Astrocyte (in vitro differentiated cells and primary cell): ENCODE results near the gene NRTN. TPM values are rescaled to one million over a fixed set of nuclear protein-coding genes. Genes with fewer than 3 reads are reported as not detected.

Experiments
- DNase-seq: peaks from one replicate; pipeline ENCODE4 v3.0.0-alpha.2; 2010; ENCODE audit warnings: low read depth
- FAIRE-seq: peaks from 2 replicates; lab custom pipeline; 2011; peaks lifted over from hg19 to GRCh38; lab: Jason Lieb, UNC
- H2AFZ ChIP-seq: 2 replicates; pipeline ENCODE4 v1.6.0; 2012; ENCODE audit warnings: low read depth, low read length, inconsistent platforms
- H3K27ac ChIP-seq: 2 replicates; pipeline ENCODE4 v1.5.1; 2011; ENCODE audit warnings: low read depth, low read length, inconsistent platforms
- H3K27me3 ChIP-seq: 2 replicates; pipeline ENCODE4 v1.6.0; 2011; ENCODE audit warnings: low read length, inconsistent platforms; ENCODE audit not compliant: insufficient read depth
- H3K36me3 ChIP-seq: 2 replicates; pipeline ENCODE4 v1.5.1; 2011; ENCODE audit warnings: low read length, inconsistent platforms; ENCODE audit not compliant: insufficient read depth
- H3K4me1 ChIP-seq: 2 replicates; pipeline ENCODE4 v1.5.1; 2011; ENCODE audit warnings: low read length, inconsistent platforms; ENCODE audit not compliant: insufficient read depth
- H3K4me2 ChIP-seq: 2 replicates; pipeline ENCODE4 v1.6.0; 2012; ENCODE audit warnings: low read length, inconsistent platforms
- H3K4me3 ChIP-seq: 2 replicates; pipeline ENCODE4 v1.5.1; 2011; ENCODE audit warnings: low read depth, mild to moderate bottlenecking, low read length, inconsistent platforms; ENCODE audit not compliant: insufficient read depth
- H3K79me2 ChIP-seq: 2 replicates; pipeline ENCODE4 v1.6.0; 2012; ENCODE audit warnings: mild to moderate bottlenecking, low read length, inconsistent platforms; ENCODE audit not compliant: insufficient read depth
- H3K9ac ChIP-seq: 2 replicates; pipeline ENCODE4 v1.6.0; 2012; ENCODE audit warnings: mild to moderate bottlenecking, low read length, inconsistent platforms
- H3K9me3 ChIP-seq: 2 replicates; pipeline ENCODE4 v1.5.1; 2012; ENCODE audit warnings: low read depth, mild to moderate bottlenecking, low read length, inconsistent platforms; ENCODE audit not compliant: insufficient read depth
- H4K20me1 ChIP-seq: 2 replicates; pipeline ENCODE4 v1.6.0; 2012; ENCODE audit warnings: low read length, inconsistent platforms; ENCODE audit not compliant: insufficient read depth
- H3K27ac Mint-ChIP-seq: one replicate; pipeline ENCODE4 v1.8.0; 2021; ENCODE audit warnings: mild to moderate bottlenecking, mixed read lengths; ENCODE audit not compliant: unreplicated experiment
- H3K27me3 Mint-ChIP-seq: one replicate; pipeline ENCODE4 v1.8.0; 2021; ENCODE audit warnings: low read depth, mixed read lengths; ENCODE audit not compliant: unreplicated experiment
- H3K36me3 Mint-ChIP-seq: one replicate; pipeline ENCODE4 v1.8.0; 2021; ENCODE audit warnings: low read depth, mixed read lengths; ENCODE audit not compliant: unreplicated experiment
- H3K4me1 Mint-ChIP-seq: one replicate; pipeline ENCODE4 v1.8.0; 2021; ENCODE audit warnings: low read depth, mixed read lengths; ENCODE audit not compliant: unreplicated experiment
- H3K4me3 Mint-ChIP-seq: one replicate; pipeline ENCODE4 v1.8.0; 2021; ENCODE audit warnings: mild to moderate bottlenecking, moderate library complexity, mixed read lengths; ENCODE audit not compliant: unreplicated experiment
- H3K9me3 Mint-ChIP-seq: one replicate; pipeline ENCODE4 v1.8.0; 2021; ENCODE audit warnings: mild to moderate bottlenecking, mixed read lengths; ENCODE audit not compliant: unreplicated experiment
- CTCF ChIP-seq: IDR thresholded peaks from 2 replicates; pipeline ENCODE4 v1.5.1; 2011; ENCODE audit warnings: low read depth, mild to moderate bottlenecking, inconsistent platforms, low read length, moderate library complexity; ENCODE audit not compliant: insufficient read depth
- EZH2 ChIP-seq: IDR thresholded peaks from 2 replicates; pipeline ENCODE4 v1.6.1; 2012; ENCODE audit warnings: mild to moderate bottlenecking, low read length, inconsistent platforms; ENCODE audit not compliant: insufficient read depth
- total RNA-seq: library from RNA; stranded (reverse); gene quantifications from 2 replicates; pipeline ENCODE4 v1.2.1, GENCODE V29; 2021

NRTN gene
- total RNA-seq, 1 donor from 2014 or later = 0.66 TPM

GRCh38 chr19:5787409-5788182 lies 17.3 kb upstream of the NRTN start:
- Mint-ChIP-seq H3K9me3 (peaks cover 2% of the 10 kb centered on the region), H3K36me3 (peaks cover 9% of the 10 kb centered on the region), H3K4me1 (peaks cover 5% of the 10 kb centered on the region), H3K4me3 (no peak overlapping the region), H3K27me3 (no peaks in the 10 kb centered on the region), H3K27ac (no peak overlapping the region)
- Histone ChIP-seq H3K4me3 (no peak overlapping the region), H3K9me3 (no peaks in the 10 kb centered on the region), H4K20me1 (peaks cover 7% of the 10 kb centered on the region), H3K36me3 (peaks cover 5% of the 10 kb centered on the region), H3K27me3 (no peaks in the 10 kb centered on the region), H3K27ac (no peak overlapping the region), H3K9ac (no peak overlapping the region), H2AFZ (no peak overlapping the region), H3K4me2 (no peak overlapping the region), H3K79me2 (peaks cover 9% of the 10 kb centered on the region), H3K4me1 (peaks cover 7% of the 10 kb centered on the region)
- DNase-seq (no peak), FAIRE-seq (no peak)
- TF ChIP-seq CTCF (no peak), EZH2 (no peak)

GRCh38 chr19:5788422-5788821 lies 16.4 kb upstream of the NRTN start:
- peaks cover 5% of the 10 kb centered on the region for H3K36me3 ChIP-seq
- peaks cover 7% of the 10 kb centered on the region for H4K20me1 ChIP-seq
- no peak overlapping the region for H3K4me2 ChIP-seq
- H3K4me3 ChIP-seq = no peak overlapping the region
- no peak for FAIRE-seq
- Mint-ChIP-seq H3K36me3 (peaks cover 9% of the 10 kb centered on the region), H3K4me3 (no peak overlapping the region), H3K27me3 (no peaks in the 10 kb centered on the region), H3K27ac (no peak overlapping the region), H3K9me3 (peaks cover 2% of the 10 kb centered on the region), H3K4me1 (peaks cover 5% of the 10 kb centered on the region)
- H2AFZ ChIP-seq = no peak overlapping the region
- no peak for TF ChIP-seq CTCF
- no peak for TF ChIP-seq EZH2
- no peak overlapping the region for H3K27ac ChIP-seq
- no peaks in the 10 kb centered on the region for H3K27me3 ChIP-seq
- DNase-seq = no peak
- peaks cover 9% of the 10 kb centered on the region for H3K79me2 ChIP-seq
- H3K9me3 ChIP-seq = no peaks in the 10 kb centered on the region
- peaks cover 7% of the 10 kb centered on the region for H3K4me1 ChIP-seq
- H3K9ac ChIP-seq = no peak overlapping the region

- H3K27me3 Mint-ChIP-seq = no peaks in the 10 kb centered on the region
Observed at GRCh38 chr19:5789351-5789761, 15.5 kb upstream of the NRTN start.

More at GRCh38 chr19:5789351-5789761, 15.5 kb upstream of the NRTN start:
- no peak overlapping the region for H3K9ac ChIP-seq
- H3K36me3 ChIP-seq = peaks cover 5% of the 10 kb centered on the region
- DNase-seq = no peak
- Mint-ChIP-seq H3K27ac (peak overlapping the region; percentile 58), H3K9me3 (peaks cover 2% of the 10 kb centered on the region), H3K4me1 (peaks cover 5% of the 10 kb centered on the region), H3K36me3 (peaks cover 9% of the 10 kb centered on the region), H3K4me3 (no peak overlapping the region)
- no peak for TF ChIP-seq EZH2
- TF ChIP-seq CTCF = no peak
- H3K27me3 ChIP-seq = no peaks in the 10 kb centered on the region
- no peak overlapping the region for H3K4me3 ChIP-seq
- H3K9me3 ChIP-seq = no peaks in the 10 kb centered on the region
- H3K4me2 ChIP-seq = no peak overlapping the region
- H3K27ac ChIP-seq = no peak overlapping the region
- peaks cover 9% of the 10 kb centered on the region for H3K79me2 ChIP-seq
- peaks cover 7% of the 10 kb centered on the region for H3K4me1 ChIP-seq
- H4K20me1 ChIP-seq = peaks cover 7% of the 10 kb centered on the region
- FAIRE-seq = no peak
- H2AFZ ChIP-seq = no peak overlapping the region
